ENCODE results near the gene AFG3L2.

The AFG3L2 gene

GRCh38 chr18:12410081-12410481 lies 33.1 kb upstream of the AFG3L2 start:
- no peak overlapping the region for H3K4me3 ChIP-seq (ENCODE audit: low read depth, low read length)
- H3K36me3 ChIP-seq (ENCODE audit: control insufficient read depth, insufficient read depth, low read length), result no peaks in the 10 kb centered on the region
- H2AFZ ChIP-seq, result no peak overlapping the region
- no peaks in the 10 kb centered on the region for H3K27me3 ChIP-seq (ENCODE audit: control insufficient read depth, insufficient read depth, low read length)
- no peaks in the 10 kb centered on the region for H3K79me2 ChIP-seq
- no peak overlapping the region for H3K4me2 ChIP-seq (ENCODE audit: low read length)
- TF ChIP-seq CTCF (IDR thresholded peaks at IDR 0.05), result no peak
- H3K4me1 ChIP-seq, result peaks cover 3% of the 10 kb centered on the region
- H3K27ac ChIP-seq, result no peak overlapping the region
- H3K9ac ChIP-seq, result no peak overlapping the region
- no peaks in the 10 kb centered on the region for H3K9me3 ChIP-seq (ENCODE audit: control insufficient read depth, low read length)

GRCh38 chr18:12409469-12409868 lies 32.4 kb upstream of the AFG3L2 start:
- Histone ChIP-seq H3K4me2 (ENCODE audit: low read length) (no peak overlapping the region), H3K9ac (no peak overlapping the region), H3K9me3 (ENCODE audit: control insufficient read depth, low read length) (no peaks in the 10 kb centered on the region), H3K27ac (no peak overlapping the region), H3K79me2 (no peaks in the 10 kb centered on the region), H2AFZ (no peak overlapping the region), H3K4me3 (ENCODE audit: low read depth, low read length) (no peak overlapping the region), H3K27me3 (ENCODE audit: control insufficient read depth, insufficient read depth, low read length) (no peaks in the 10 kb centered on the region), H3K4me1 (peaks cover 3% of the 10 kb centered on the region), H3K36me3 (ENCODE audit: control insufficient read depth, insufficient read depth, low read length) (no peaks in the 10 kb centered on the region)
- TF ChIP-seq CTCF (IDR thresholded peaks at IDR 0.05), result no peak

- peak overlapping the region; percentile 58 for H3K4me2 ChIP-seq (ENCODE audit: low read length)
- H3K79me2 ChIP-seq, result no peaks in the 10 kb centered on the region
- H3K9ac ChIP-seq, result no peak overlapping the region
- peak overlapping the region; percentile 97 for H2AFZ ChIP-seq
- no peaks in the 10 kb centered on the region for H3K9me3 ChIP-seq (ENCODE audit: control insufficient read depth, low read length)
- H3K27ac ChIP-seq, result peak overlapping the region; percentile 52
- H3K4me3 ChIP-seq (ENCODE audit: low read depth, low read length), result peak overlapping the region; percentile 43
- peaks cover 3% of the 10 kb centered on the region for H3K4me1 ChIP-seq
- H3K36me3 ChIP-seq (ENCODE audit: control insufficient read depth, insufficient read depth, low read length), result no peaks in the 10 kb centered on the region
- no peak for TF ChIP-seq CTCF (IDR thresholded peaks at IDR 0.05)
- H3K27me3 ChIP-seq (ENCODE audit: control insufficient read depth, insufficient read depth, low read length), result no peaks in the 10 kb centered on the region
These were observed 31.3 kb upstream of the AFG3L2 start for GRCh38 chr18:12408247-12408869.

GRCh38 chr18:12406371-12407111 lies 29.5 kb upstream of the AFG3L2 start:
- no peak overlapping the region for H3K27ac ChIP-seq
- no peak overlapping the region for H2AFZ ChIP-seq
- TF ChIP-seq CTCF (IDR thresholded peaks at IDR 0.05), result no peak
- no peak overlapping the region for H3K4me2 ChIP-seq (ENCODE audit: low read length)
- H3K79me2 ChIP-seq, result no peaks in the 10 kb centered on the region
- H3K4me1 ChIP-seq, result peaks cover 3% of the 10 kb centered on the region
- no peaks in the 10 kb centered on the region for H3K36me3 ChIP-seq (ENCODE audit: control insufficient read depth, insufficient read depth, low read length)
- H3K4me3 ChIP-seq (ENCODE audit: low read depth, low read length), result no peak overlapping the region
- no peaks in the 10 kb centered on the region for H3K9me3 ChIP-seq (ENCODE audit: control insufficient read depth, low read length)
- no peaks in the 10 kb centered on the region for H3K27me3 ChIP-seq (ENCODE audit: control insufficient read depth, insufficient read depth, low read length)
- no peak overlapping the region for H3K9ac ChIP-seq

Data from parathyroid adenoma (tissue), 2 donors.